NT2/D1 (cell line): ENCODE results near the gene ADGRA3.

Experiments
- SUZ12 ChIP-seq: IDR thresholded peaks from 2 replicates; pipeline ENCODE4 v1.6.1; 2011; ENCODE audit not compliant: insufficient read length, insufficient read depth; ENCODE audit errors: extremely low read depth
- YY1 ChIP-seq: IDR thresholded peaks from 2 replicates; pipeline ENCODE4 v1.6.1; 2011; ENCODE audit not compliant: insufficient read length, insufficient read depth
- ZNF274 ChIP-seq: IDR thresholded peaks from 2 replicates; pipeline ENCODE4 v1.6.1; 2011; ENCODE audit warnings: mild to moderate bottlenecking, low read depth, low read length

DNA sequence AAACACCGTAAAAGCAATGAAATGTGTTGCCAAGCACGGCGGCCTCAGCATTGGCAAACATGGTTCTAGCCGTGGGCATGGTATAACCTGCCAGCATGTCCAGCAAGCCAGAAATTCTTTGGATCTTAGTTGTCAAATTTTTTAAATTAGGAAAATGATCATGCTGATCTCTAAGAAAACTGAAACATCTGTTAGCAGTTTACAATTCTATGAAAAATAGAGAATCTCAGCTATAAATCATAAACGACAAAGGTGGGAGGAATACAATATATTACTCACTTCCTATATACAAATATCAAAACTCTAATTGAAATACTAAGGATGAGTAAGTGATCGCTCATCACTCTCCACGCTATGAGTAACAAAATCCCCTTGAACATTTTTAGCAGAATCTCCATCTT lies 130.3 kb downstream of the ADGRA3 start:
- TF ChIP-seq ZNF274: no peak
- no peak for TF ChIP-seq SUZ12
- TF ChIP-seq YY1: no peak
